Immature natural killer cell (primary cell): ENCODE data around the gene UGT2B7. TPM values are rescaled to one million over a fixed set of nuclear protein-coding genes. Genes with fewer than 3 reads are reported as not detected.
"Not testable (repeated sequence)": the region's sequence is repeated elsewhere in the genome, so short reads cannot be mapped to it uniquely, and the experiment has no call there.

Experiments used
- DNase-seq, 3 donors: peaks; one replicate each; pipeline ENCODE4 v3.0.0; 2022; ENCODE audit warnings: mixed read lengths in 1 of 3
- H3K27ac Mint-ChIP-seq, 6 donors: one replicate each; pipeline ENCODE4 v1.8.0; 2020; ENCODE audit warnings: mixed read lengths in 6 of 6, mild to moderate bottlenecking in 5 of 6, inconsistent platforms in 4 of 6, moderate library complexity in 3 of 6
- H3K27me3 Mint-ChIP-seq, 3 donors: one replicate each; pipeline ENCODE4 v1.8.0; 2020 to 2021; ENCODE audit warnings: low read depth in 3 of 3, mild to moderate bottlenecking in 3 of 3, mixed read lengths in 3 of 3, moderate library complexity in 3 of 3, inconsistent platforms in 1 of 3
- H3K36me3 Mint-ChIP-seq, 3 donors: one replicate each; pipeline ENCODE4 v1.8.0; 2020; ENCODE audit warnings: mixed read lengths in 3 of 3, inconsistent platforms in 2 of 3, mild to moderate bottlenecking in 2 of 3
- H3K4me1 Mint-ChIP-seq, 2 donors: one replicate each; pipeline ENCODE4 v1.8.0; 2020; ENCODE audit warnings: inconsistent platforms in 2 of 2, mild to moderate bottlenecking in 2 of 2, mixed read lengths in 2 of 2, moderate library complexity in 1 of 2
- H3K4me3 Mint-ChIP-seq, 5 donors: one replicate each; pipeline ENCODE4 v1.8.0; 2020; ENCODE audit warnings: mild to moderate bottlenecking in 5 of 5, mixed read lengths in 5 of 5, inconsistent platforms in 3 of 5, moderate library complexity in 3 of 5
- H3K9me3 Mint-ChIP-seq, 6 donors: one replicate each; pipeline ENCODE4 v1.8.0; 2020; ENCODE audit warnings: mild to moderate bottlenecking in 6 of 6, mixed read lengths in 6 of 6, inconsistent platforms in 4 of 6, moderate library complexity in 3 of 6
- polyA plus RNA-seq, 3 donors: library from polyadenylated mRNA; unstranded; fragments of 300-500 nt; fragmentation: Illumina TruSeq; gene quantifications; one replicate each; pipeline ENCODE4 v1.2.3, GENCODE V29; 2021

The UGT2B7 gene
- polyA plus RNA-seq: not detected

GRCh38 chr4:69096111-69096656 is at the start of gene UGT2B7:
UGT2B7 (plus strand) TSS chr4:69096474; CDS start chr4:69096521, 47 bp downstream.
- no peaks in the 10 kb centered on the region for H3K36me3 Mint-ChIP-seq
- DNase-seq: no peak
- no peak within 1 kb of the TSS for H3K4me3 Mint-ChIP-seq
- H3K27ac Mint-ChIP-seq: no peak within 1 kb of the TSS
- no peaks in the 10 kb centered on the region for H3K4me1 Mint-ChIP-seq
- no peaks in the 10 kb centered on the region for H3K27me3 Mint-ChIP-seq
- H3K9me3 Mint-ChIP-seq: peaks cover 7 to 38% (median 9%) of the 10 kb centered on the region in 6 donors

- H3K36me3 Mint-ChIP-seq: no peaks in the 10 kb centered on the region
- no peaks in the 10 kb centered on the region for H3K27me3 Mint-ChIP-seq
Measured at GRCh38 chr4:69049860-69050259, 46.4 kb upstream of the UGT2B7 start.

GRCh38 chr4:69050853-69051575 is 45.3 kb upstream of the UGT2B7 start:
- H3K27me3 Mint-ChIP-seq, DNase-seq, H3K27ac Mint-ChIP-seq: not testable (repeated sequence)

More at GRCh38 chr4:69049860-69050259, 46.4 kb upstream of the UGT2B7 start:
- DNase-seq: no peak
- Mint-ChIP-seq H3K9me3 (peaks cover 0 to 29% (median 7%) of the 10 kb centered on the region in 6 donors), H3K4me3 (no peak overlapping the region), H3K27ac (no peak overlapping the region), H3K4me1 (no peaks in the 10 kb centered on the region)

GRCh38 chr4:69051576-69051943 is 44.7 kb upstream of the UGT2B7 start:
- Mint-ChIP-seq H3K4me1 (no peaks in the 10 kb centered on the region), H3K4me3 (no peak overlapping the region), H3K9me3 (peaks cover under 1 to 21% (median 8%) of the 10 kb centered on the region in 6 donors), H3K36me3 (no peaks in the 10 kb centered on the region), H3K27me3 (no peaks in the 10 kb centered on the region), H3K27ac (no peak overlapping the region)
- DNase-seq: no peak

More at GRCh38 chr4:69050853-69051575, 45.3 kb upstream of the UGT2B7 start:
- not testable (repeated sequence) for H3K36me3 Mint-ChIP-seq, H3K4me1 Mint-ChIP-seq, H3K4me3 Mint-ChIP-seq
- H3K9me3 Mint-ChIP-seq: peaks cover 0 to 26% (median 8%) of the 10 kb centered on the region in 6 donors

GRCh38 chr4:69053309-69053885 is 42.9 kb upstream of the UGT2B7 start:
- not testable (repeated sequence) for H3K27ac Mint-ChIP-seq
- peaks cover 2 to 23% (median 13%) of the 10 kb centered on the region in 6 donors for H3K9me3 Mint-ChIP-seq

GRCh38 chr4:69054033-69054432 is 42.2 kb upstream of the UGT2B7 start:
- not testable (repeated sequence) for H3K27ac Mint-ChIP-seq, H3K4me1 Mint-ChIP-seq, H3K27me3 Mint-ChIP-seq, H3K4me3 Mint-ChIP-seq, H3K36me3 Mint-ChIP-seq, DNase-seq
- H3K9me3 Mint-ChIP-seq: peaks cover 2 to 25% (median 16%) of the 10 kb centered on the region in 6 donors

More at GRCh38 chr4:69053309-69053885, 42.9 kb upstream of the UGT2B7 start:
- H3K4me1 Mint-ChIP-seq, DNase-seq, H3K36me3 Mint-ChIP-seq, H3K4me3 Mint-ChIP-seq, H3K27me3 Mint-ChIP-seq: not testable (repeated sequence)

- no peak for DNase-seq
- Mint-ChIP-seq H3K27ac (no peak overlapping the region), H3K36me3 (no peaks in the 10 kb centered on the region), H3K4me1 (no peaks in the 10 kb centered on the region), H3K9me3 (peaks cover 1 to 21% (median 16%) of the 10 kb centered on the region in 6 donors), H3K4me3 (no peak overlapping the region), H3K27me3 (no peaks in the 10 kb centered on the region)
Measured at GRCh38 chr4:69054578-69055200, 41.6 kb upstream of the UGT2B7 start.

- no peak overlapping the region for H3K4me3 Mint-ChIP-seq
- H3K4me1 Mint-ChIP-seq: no peaks in the 10 kb centered on the region
- no peaks in the 10 kb centered on the region for H3K36me3 Mint-ChIP-seq
- peaks cover 1 to 32% (median 15%) of the 10 kb centered on the region in 6 donors for H3K9me3 Mint-ChIP-seq
- H3K27me3 Mint-ChIP-seq: no peaks in the 10 kb centered on the region
- no peak for DNase-seq
- no peak overlapping the region for H3K27ac Mint-ChIP-seq
Measured at GRCh38 chr4:69056150-69056549, 40.1 kb upstream of the UGT2B7 start.

GRCh38 chr4:69056921-69057550 is 39.2 kb upstream of the UGT2B7 start:
- no peaks in the 10 kb centered on the region for H3K4me1 Mint-ChIP-seq
- H3K36me3 Mint-ChIP-seq: no peaks in the 10 kb centered on the region
- H3K27me3 Mint-ChIP-seq: no peaks in the 10 kb centered on the region
- no peak overlapping the region for H3K4me3 Mint-ChIP-seq
- DNase-seq: no peak
- no peak overlapping the region for H3K27ac Mint-ChIP-seq
- H3K9me3 Mint-ChIP-seq: peaks cover 1 to 28% (median 12%) of the 10 kb centered on the region in 6 donors

GRCh38 chr4:69057620-69058409 is 38.5 kb upstream of the UGT2B7 start:
- H3K27ac Mint-ChIP-seq: no peak overlapping the region
- H3K27me3 Mint-ChIP-seq: no peaks in the 10 kb centered on the region
- H3K36me3 Mint-ChIP-seq: no peaks in the 10 kb centered on the region
- DNase-seq: no peak
- no peak overlapping the region for H3K4me3 Mint-ChIP-seq
- no peaks in the 10 kb centered on the region for H3K4me1 Mint-ChIP-seq
- peaks cover 0 to 30% (median 14%) of the 10 kb centered on the region in 6 donors for H3K9me3 Mint-ChIP-seq

GRCh38 chr4:69058410-69059059 is 37.7 kb upstream of the UGT2B7 start:
- no peaks in the 10 kb centered on the region for H3K36me3 Mint-ChIP-seq
- H3K4me1 Mint-ChIP-seq: no peaks in the 10 kb centered on the region
- H3K27me3 Mint-ChIP-seq: no peaks in the 10 kb centered on the region
- H3K4me3 Mint-ChIP-seq: no peak overlapping the region
- DNase-seq: no peak
- H3K27ac Mint-ChIP-seq: no peak overlapping the region
- H3K9me3 Mint-ChIP-seq: peaks cover 0 to 30% (median 14%) of the 10 kb centered on the region in 6 donors

GRCh38 chr4:69060651-69061308 is 35.5 kb upstream of the UGT2B7 start:
- no peak for DNase-seq
- H3K36me3 Mint-ChIP-seq: no peaks in the 10 kb centered on the region
- no peaks in the 10 kb centered on the region for H3K4me1 Mint-ChIP-seq
- no peaks in the 10 kb centered on the region for H3K27me3 Mint-ChIP-seq
- H3K4me3 Mint-ChIP-seq: no peak overlapping the region
- H3K27ac Mint-ChIP-seq: no peak overlapping the region
- H3K9me3 Mint-ChIP-seq: peaks cover 0 to 29% (median 10%) of the 10 kb centered on the region in 6 donors
